ENCODE data around the gene DEAF1. TPM values are rescaled to one million over a fixed set of nuclear protein-coding genes. Genes with fewer than 3 reads are reported as not detected.

The DEAF1 gene
- total RNA-seq, 1 experiment from 2014 or later, result 50.6 TPM

- no peaks in the 10 kb centered on the region for H3K9me3 Mint-ChIP-seq (ENCODE audit: unreplicated experiment)
- Histone ChIP-seq H3K4me3 (ENCODE audit: low read depth, low read length) (no peak overlapping the region), H3K4me1 (no peaks in the 10 kb centered on the region), H3K9me3 (no peaks in the 10 kb centered on the region), H3K36me3 (ENCODE audit: control insufficient read depth, insufficient read depth, low read length) (no peaks in the 10 kb centered on the region), H3K27me3 (replicated peaks; ENCODE audit: control insufficient read depth, insufficient read depth, low read length) (no peaks in the 10 kb centered on the region)
- TF ChIP-seq CTCF (IDR thresholded peaks at IDR 0.05; ENCODE audit: insufficient read depth in 1 of 2, low read depth in 1 of 2, low read length in 1 of 2, severe bottlenecking in 1 of 2, unreplicated experiment in 1 of 2), result no peak
- ChIA-PET POLR2A (no interaction called here), CTCF (no interaction called here)
- H3K27me3 Mint-ChIP-seq (ENCODE audit: insufficient read depth, unreplicated experiment), result no peaks in the 10 kb centered on the region
- no peak overlapping the region for H3K4me3 Mint-ChIP-seq (ENCODE audit: unreplicated experiment)
- H3K4me1 Mint-ChIP-seq (ENCODE audit: low read depth, unreplicated experiment), result no peaks in the 10 kb centered on the region
- DNase-seq, result no peak
- peaks cover 47% of the 10 kb centered on the region for H3K36me3 Mint-ChIP-seq (ENCODE audit: insufficient read depth, unreplicated experiment)
- intact Hi-C loops (cut with micrococcal nuclease; ENCODE audit: unreplicated experiment), result no loop called here
- peak overlapping the region; percentile 31 for H3K27ac Mint-ChIP-seq (ENCODE audit: unreplicated experiment)
- no TSS peak for BruUV-seq (replicated peaks)
Observed at GRCh38 chr11:637333-637592, 57.8 kb downstream of the DEAF1 start.

- H3K27ac Mint-ChIP-seq (ENCODE audit: unreplicated experiment), result peak within 1 kb of the TSS; percentile 31
- H3K4me1 Mint-ChIP-seq (ENCODE audit: low read depth, unreplicated experiment), result no peaks in the 10 kb centered on the region
- Histone ChIP-seq H3K27me3 (replicated peaks; ENCODE audit: control insufficient read depth, insufficient read depth, low read length) (no peaks in the 10 kb centered on the region), H3K36me3 (ENCODE audit: control insufficient read depth, insufficient read depth, low read length) (no peaks in the 10 kb centered on the region), H3K4me1 (no peaks in the 10 kb centered on the region), H3K9me3 (no peaks in the 10 kb centered on the region), H3K4me3 (ENCODE audit: low read depth, low read length) (no peak within 1 kb of the TSS)
- TF ChIP-seq CTCF (IDR thresholded peaks at IDR 0.05; ENCODE audit: insufficient read depth in 1 of 2, low read depth in 1 of 2, low read length in 1 of 2, severe bottlenecking in 1 of 2, unreplicated experiment in 1 of 2), result no peak
- H3K36me3 Mint-ChIP-seq (ENCODE audit: insufficient read depth, unreplicated experiment), result peaks cover 42% of the 10 kb centered on the region
- no peak for DNase-seq
- no peaks in the 10 kb centered on the region for H3K27me3 Mint-ChIP-seq (ENCODE audit: insufficient read depth, unreplicated experiment)
- BruUV-seq (replicated peaks), result no TSS peak
- CTCF ChIA-PET, result interaction anchor here (0.6 kb wide), 2 partner anchors 32 to 36 kb away, joined by 3 read pairs; no protein-coding TSS in a partner anchor
- POLR2A ChIA-PET, result no interaction called here
- intact Hi-C loops (cut with micrococcal nuclease; ENCODE audit: unreplicated experiment), result no loop called here
- H3K9me3 Mint-ChIP-seq (ENCODE audit: unreplicated experiment), result no peaks in the 10 kb centered on the region
- H3K4me3 Mint-ChIP-seq (ENCODE audit: unreplicated experiment), result no peak within 1 kb of the TSS
Observed at GRCh38 chr11:636511-637332, 58.3 kb downstream of the DEAF1 start, which contains the start of gene DRD4. DRD4 (plus strand) TSS chr11:637269; CDS start chr11:637305, 36 bp downstream.

GRCh38 chr11:635945-636510 is 59.0 kb downstream of the DEAF1 start:
- Histone ChIP-seq H3K4me1 (no peaks in the 10 kb centered on the region), H3K4me3 (ENCODE audit: low read depth, low read length) (no peak overlapping the region), H3K9me3 (no peaks in the 10 kb centered on the region), H3K36me3 (ENCODE audit: control insufficient read depth, insufficient read depth, low read length) (no peaks in the 10 kb centered on the region), H3K27me3 (replicated peaks; ENCODE audit: control insufficient read depth, insufficient read depth, low read length) (no peaks in the 10 kb centered on the region)
- ChIA-PET CTCF (interaction anchor here (0.6 kb wide), 2 partner anchors 33 to 35 kb away, joined by 3 read pairs; no protein-coding TSS in a partner anchor), POLR2A (no interaction called here)
- no TSS peak for BruUV-seq (replicated peaks)
- H3K27ac Mint-ChIP-seq (ENCODE audit: unreplicated experiment), result no peak overlapping the region
- H3K9me3 Mint-ChIP-seq (ENCODE audit: unreplicated experiment), result no peaks in the 10 kb centered on the region
- TF ChIP-seq CTCF (IDR thresholded peaks at IDR 0.05; ENCODE audit: insufficient read depth in 1 of 2, low read depth in 1 of 2, low read length in 1 of 2, severe bottlenecking in 1 of 2, unreplicated experiment in 1 of 2), result no peak
- no peak for DNase-seq
- H3K27me3 Mint-ChIP-seq (ENCODE audit: insufficient read depth, unreplicated experiment), result no peaks in the 10 kb centered on the region
- intact Hi-C loops (cut with micrococcal nuclease; ENCODE audit: unreplicated experiment), result no loop called here
- H3K36me3 Mint-ChIP-seq (ENCODE audit: insufficient read depth, unreplicated experiment), result peaks cover 35% of the 10 kb centered on the region
- H3K4me3 Mint-ChIP-seq (ENCODE audit: unreplicated experiment), result no peak overlapping the region
- H3K4me1 Mint-ChIP-seq (ENCODE audit: low read depth, unreplicated experiment), result no peaks in the 10 kb centered on the region

Data from Caco-2 (cell line).